Measurements from ENCODE around the gene SUPT20H.
"Not testable (repeated sequence)": the region's sequence is repeated elsewhere in the genome, so short reads cannot be mapped to it uniquely, and the experiment has no call there.

SUPT20H gene

DNA sequence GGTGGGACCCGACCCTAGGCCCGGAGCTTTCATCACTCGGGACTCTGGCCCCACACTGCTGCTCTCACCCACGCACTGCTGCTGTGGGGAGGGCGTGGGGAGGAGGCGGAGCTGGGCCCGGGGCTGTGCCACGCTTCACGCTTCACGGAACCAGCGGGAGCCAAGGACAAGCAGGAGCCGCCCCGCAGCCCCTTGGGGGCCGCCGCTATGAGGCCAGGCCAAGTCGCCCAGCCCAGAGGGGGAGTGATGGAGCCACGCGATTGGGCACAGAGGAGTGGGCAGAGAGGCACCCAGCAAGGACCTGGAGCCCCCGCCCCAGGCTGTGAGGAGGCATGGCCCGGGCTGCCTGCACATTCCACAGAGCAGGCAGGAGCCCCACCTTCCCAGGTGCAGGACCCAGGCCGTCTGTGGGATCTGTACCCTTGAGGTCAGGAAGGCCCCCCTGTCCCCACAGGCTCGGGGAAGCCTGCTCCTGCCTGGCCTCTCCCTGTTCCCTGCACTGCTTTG is 10.2 kb upstream of the SUPT20H start:
- WGBS = 94% methylated on average over 22 of the region's 22 CpGs
- H3K9ac ChIP-seq (ENCODE audit: low read depth, low read length) = no peak overlapping the region

DNA sequence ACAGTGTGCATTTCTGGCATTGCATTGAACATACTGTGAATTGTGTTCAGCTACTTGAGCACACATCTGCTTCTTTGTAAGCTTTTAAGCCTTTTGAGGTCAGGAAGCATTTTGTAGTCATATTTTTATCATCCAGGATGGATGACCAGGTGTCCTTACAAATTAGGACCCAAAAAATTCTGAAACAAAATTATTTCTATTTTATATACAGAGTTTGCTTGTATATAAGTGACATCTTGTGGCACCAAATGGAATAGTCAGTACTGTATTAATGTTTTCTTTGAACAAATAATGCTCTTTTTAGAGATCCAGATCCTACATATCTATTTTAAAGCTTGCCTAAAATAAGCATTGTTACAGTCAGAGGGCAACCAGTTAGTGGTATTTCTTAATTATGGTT is 9.5 kb upstream of the SUPT20H start:
- H3K9me3 ChIP-seq (ENCODE audit: insufficient read depth, low read depth, low read length) = no peaks in the 10 kb centered on the region
- no peak overlapping the region for H3K4me3 ChIP-seq (ENCODE audit: low read length)
- H3K36me3 ChIP-seq (ENCODE audit: insufficient read depth, low read length) = no peaks in the 10 kb centered on the region
- H3K27ac ChIP-seq (ENCODE audit: low read depth, low read length) = no peak overlapping the region
- no peak overlapping the region for H3K9ac ChIP-seq (ENCODE audit: low read depth, low read length)
- H3K4me1 ChIP-seq (ENCODE audit: insufficient read depth, low read length) = peaks cover 13% of the 10 kb centered on the region
- no peaks in the 10 kb centered on the region for H3K27me3 ChIP-seq (ENCODE audit: insufficient read depth, low read length)

More for the DNA sequence above, 10.2 kb upstream of the SUPT20H start:
- Histone ChIP-seq H3K9me3 (ENCODE audit: insufficient read depth, low read depth, low read length) (no peaks in the 10 kb centered on the region), H3K27me3 (ENCODE audit: insufficient read depth, low read length) (no peaks in the 10 kb centered on the region), H3K36me3 (ENCODE audit: insufficient read depth, low read length) (no peaks in the 10 kb centered on the region), H3K4me1 (ENCODE audit: insufficient read depth, low read length) (peaks cover 13% of the 10 kb centered on the region), H3K4me3 (ENCODE audit: low read length) (no peak overlapping the region), H3K27ac (ENCODE audit: low read depth, low read length) (no peak overlapping the region)

DNA sequence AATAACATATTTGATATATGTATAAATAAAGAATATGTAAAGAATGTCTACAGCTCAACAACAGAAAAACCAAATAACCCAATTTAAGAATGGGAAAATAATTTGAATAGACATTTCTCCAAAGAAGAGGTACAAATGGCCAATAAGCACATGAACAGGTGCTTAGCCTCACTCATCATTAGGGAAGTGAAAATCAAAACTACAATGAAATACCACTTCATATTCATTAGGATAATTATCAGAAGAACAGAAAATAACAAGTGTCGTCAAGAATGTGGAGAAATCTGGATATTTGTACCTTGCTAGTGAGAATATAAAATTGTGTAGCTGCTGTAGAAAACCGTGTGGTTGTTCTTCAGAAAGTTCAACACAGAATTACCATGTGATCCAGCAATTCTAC is 8.4 kb upstream of the SUPT20H start:
- no peak overlapping the region for H3K4me3 ChIP-seq (ENCODE audit: low read length)
- H3K9me3 ChIP-seq (ENCODE audit: insufficient read depth, low read depth, low read length) = no peaks in the 10 kb centered on the region
- WGBS = 94% methylated on average over 2 of the region's 2 CpGs
- H3K4me1 ChIP-seq (ENCODE audit: insufficient read depth, low read length) = peaks cover 13% of the 10 kb centered on the region
- H3K27ac ChIP-seq (ENCODE audit: low read depth, low read length) = no peak overlapping the region
- no peaks in the 10 kb centered on the region for H3K36me3 ChIP-seq (ENCODE audit: insufficient read depth, low read length)
- H3K27me3 ChIP-seq (ENCODE audit: insufficient read depth, low read length) = no peaks in the 10 kb centered on the region
- no peak overlapping the region for H3K9ac ChIP-seq (ENCODE audit: low read depth, low read length)

DNA sequence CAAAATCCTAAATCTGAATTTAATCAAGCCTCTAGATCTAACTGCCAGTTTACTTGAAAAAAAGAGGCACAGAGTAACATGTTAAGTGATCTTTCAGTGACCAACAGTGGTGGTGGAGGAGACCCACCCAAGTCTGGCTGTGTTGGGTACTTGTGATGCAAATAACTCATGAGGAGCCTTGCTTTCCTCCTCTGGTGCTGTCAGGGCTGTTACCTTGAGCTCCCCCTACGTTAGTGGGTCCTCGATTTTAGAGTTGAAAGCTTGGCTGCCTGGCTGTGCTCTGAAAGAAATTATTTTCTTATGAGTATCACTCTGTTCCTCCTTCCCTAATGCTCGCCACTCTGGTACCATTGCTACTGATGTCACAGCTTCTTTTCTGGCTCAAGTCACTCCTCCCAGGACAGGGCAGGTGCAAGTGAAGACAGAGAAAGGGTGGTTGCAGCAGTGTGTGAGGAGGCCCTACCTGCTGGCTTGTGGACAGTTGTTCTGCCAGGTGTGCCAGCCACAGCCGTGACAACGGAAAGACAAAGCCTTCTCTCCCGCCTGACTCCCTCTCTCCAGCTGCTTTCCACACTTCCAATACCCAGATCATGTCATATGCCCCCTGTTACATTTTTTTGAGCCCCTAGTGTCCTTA is 6.5 kb upstream of the SUPT20H start:
- Histone ChIP-seq H3K36me3 (ENCODE audit: insufficient read depth, low read length) (no peaks in the 10 kb centered on the region), H3K9me3 (ENCODE audit: insufficient read depth, low read depth, low read length) (no peaks in the 10 kb centered on the region), H3K27ac (ENCODE audit: low read depth, low read length) (no peak overlapping the region), H3K4me1 (ENCODE audit: insufficient read depth, low read length) (peaks cover 13% of the 10 kb centered on the region), H3K27me3 (ENCODE audit: insufficient read depth, low read length) (no peaks in the 10 kb centered on the region), H3K4me3 (ENCODE audit: low read length) (no peak overlapping the region), H3K9ac (ENCODE audit: low read depth, low read length) (no peak overlapping the region)
- 63% methylated on average over 6 of the region's 6 CpGs for WGBS

DNA sequence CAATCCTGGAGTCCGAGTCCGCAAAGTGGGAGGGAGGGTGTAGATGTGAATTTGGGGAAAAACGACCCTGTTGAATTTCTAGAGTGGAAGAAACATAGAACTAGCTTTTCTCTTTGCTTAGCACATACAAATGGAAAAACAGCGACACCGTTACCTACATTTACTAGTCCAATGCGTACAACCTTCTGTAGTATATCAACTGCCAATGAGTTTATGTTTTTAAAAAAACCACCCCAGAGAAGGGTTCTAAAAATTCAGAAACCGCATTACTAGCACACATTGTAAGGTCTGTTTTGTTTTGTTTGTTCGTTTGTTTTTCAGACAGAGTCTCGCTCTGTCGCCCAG is 332 bp upstream of the SUPT20H start:
- Histone ChIP-seq H3K9me3 (ENCODE audit: insufficient read depth, low read depth, low read length) (no peaks in the 10 kb centered on the region), H3K4me3 (ENCODE audit: low read length) (peak overlapping the region; percentile 81), H3K36me3 (ENCODE audit: insufficient read depth, low read length) (peaks cover 6% of the 10 kb centered on the region), H3K9ac (ENCODE audit: low read depth, low read length) (peak overlapping the region; percentile 48; the same call in 1 of the 2 replicates), H3K27me3 (ENCODE audit: insufficient read depth, low read length) (no peaks in the 10 kb centered on the region), H3K4me1 (ENCODE audit: insufficient read depth, low read length) (peaks cover under 1% of the 10 kb centered on the region; the same call in 1 of the 2 replicates), H3K27ac (ENCODE audit: low read depth, low read length) (no peak overlapping the region)
- WGBS = 35% methylated on average over 10 of the region's 10 CpGs

DNA sequence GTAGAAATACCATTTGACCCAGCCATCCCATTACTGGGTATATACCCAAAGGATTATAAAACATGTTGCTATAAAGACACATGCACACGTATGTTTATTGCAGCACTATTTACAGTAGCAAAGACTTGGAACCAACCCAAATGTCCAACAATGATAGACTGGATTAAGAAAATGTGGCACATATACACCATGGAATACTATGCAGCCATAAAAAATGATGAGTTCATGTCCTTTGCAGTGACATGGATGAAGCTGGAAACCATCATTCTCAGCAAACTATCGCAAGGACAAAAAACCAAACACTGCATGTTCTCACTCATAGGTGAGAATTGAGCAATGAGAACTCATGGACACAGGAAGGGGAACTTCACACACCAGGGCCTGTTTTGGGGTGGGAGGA is 3.3 kb downstream of the SUPT20H start:
- WGBS = 100% methylated on average over 1 of the region's 2 CpGs
- not testable (repeated sequence) for H3K4me1 ChIP-seq (ENCODE audit: insufficient read depth, low read length)

DNA sequence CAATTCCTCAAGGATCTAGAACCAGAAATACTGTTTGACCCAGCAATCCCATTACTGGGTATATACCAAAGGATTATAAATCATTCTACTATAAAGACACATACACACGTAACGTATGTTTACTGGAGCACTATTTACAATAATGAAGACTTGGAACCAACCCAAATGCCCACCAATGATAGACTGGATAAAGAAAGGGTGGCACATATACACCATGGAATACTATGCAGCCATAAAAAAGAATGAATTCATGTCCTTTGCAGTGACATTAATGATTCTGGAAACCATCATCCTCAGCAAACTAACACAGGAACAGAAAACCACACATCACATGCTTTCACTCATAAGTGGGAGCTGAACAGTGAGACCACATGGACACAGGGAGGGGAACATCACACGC is 6.4 kb downstream of the SUPT20H start:
- not testable (repeated sequence) for H3K9me3 ChIP-seq (ENCODE audit: insufficient read depth, low read depth, low read length); H3K27me3 ChIP-seq (ENCODE audit: insufficient read depth, low read length); H3K4me1 ChIP-seq (ENCODE audit: insufficient read depth, low read length); H3K9ac ChIP-seq (ENCODE audit: low read depth, low read length); H3K27ac ChIP-seq (ENCODE audit: low read depth, low read length); H3K4me3 ChIP-seq (ENCODE audit: low read length)
- WGBS = 100% methylated on average over 3 of the region's 3 CpGs
- H3K36me3 ChIP-seq (ENCODE audit: insufficient read depth, low read length) = peaks cover 29% of the 10 kb centered on the region

More for the DNA sequence above, 3.3 kb downstream of the SUPT20H start:
- not testable (repeated sequence) for H3K9ac ChIP-seq (ENCODE audit: low read depth, low read length); H3K4me3 ChIP-seq (ENCODE audit: low read length); H3K27me3 ChIP-seq (ENCODE audit: insufficient read depth, low read length); H3K36me3 ChIP-seq (ENCODE audit: insufficient read depth, low read length); H3K27ac ChIP-seq (ENCODE audit: low read depth, low read length); H3K9me3 ChIP-seq (ENCODE audit: insufficient read depth, low read depth, low read length)

DNA sequence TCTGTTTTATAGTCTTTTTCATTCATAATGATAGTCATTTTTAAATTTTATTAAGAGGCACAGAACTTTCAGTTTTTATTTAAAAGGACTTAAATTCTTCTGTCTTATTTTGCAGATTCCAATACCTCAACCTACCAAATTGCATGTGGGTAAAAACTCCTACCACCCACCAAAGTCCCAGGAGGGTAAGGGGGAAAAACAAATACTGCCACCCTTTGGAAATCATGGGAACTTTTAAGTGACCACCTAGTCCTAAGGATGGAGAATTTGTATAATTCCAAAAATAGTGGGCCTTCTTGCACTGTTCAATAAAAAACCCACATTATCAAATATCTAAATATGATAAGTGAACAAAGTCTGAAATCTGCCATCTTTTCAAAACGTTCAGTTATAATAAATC is 9.7 kb downstream of the SUPT20H start:
- WGBS = 100% methylated on average over 1 of the region's 1 CpG

DNA sequence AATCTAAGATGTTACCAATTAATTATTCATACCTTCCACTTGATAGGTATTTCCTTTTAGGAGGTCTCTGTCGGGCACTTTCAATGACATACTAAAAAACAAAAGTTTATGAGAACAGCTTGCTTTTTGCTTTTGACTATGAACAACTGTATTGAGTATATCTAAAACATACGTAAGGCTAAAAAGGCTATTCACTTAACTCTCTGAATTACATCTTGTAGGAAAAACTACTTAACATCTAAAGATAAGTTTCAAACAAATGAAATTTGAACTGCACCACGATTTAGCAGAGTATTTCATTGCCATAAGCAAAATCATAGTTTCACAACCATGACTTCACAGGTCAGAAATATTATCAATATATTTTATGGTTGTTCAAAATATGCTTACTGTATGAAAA is 11.6 kb downstream of the SUPT20H start:
- no peaks in the 10 kb centered on the region for H3K4me1 ChIP-seq (ENCODE audit: insufficient read depth, low read length)
- H3K36me3 ChIP-seq (ENCODE audit: insufficient read depth, low read length) = peaks cover 76% of the 10 kb centered on the region
- H3K27me3 ChIP-seq (ENCODE audit: insufficient read depth, low read length) = no peaks in the 10 kb centered on the region
- H3K9ac ChIP-seq (ENCODE audit: low read depth, low read length) = no peak overlapping the region
- no peaks in the 10 kb centered on the region for H3K9me3 ChIP-seq (ENCODE audit: insufficient read depth, low read depth, low read length)
- WGBS = 95% methylated on average over 3 of the region's 3 CpGs
- no peak overlapping the region for H3K4me3 ChIP-seq (ENCODE audit: low read length)
- no peak overlapping the region for H3K27ac ChIP-seq (ENCODE audit: low read depth, low read length)

More for the DNA sequence above, 9.7 kb downstream of the SUPT20H start:
- Histone ChIP-seq H3K4me1 (ENCODE audit: insufficient read depth, low read length) (no peaks in the 10 kb centered on the region), H3K9me3 (ENCODE audit: insufficient read depth, low read depth, low read length) (no peaks in the 10 kb centered on the region), H3K27me3 (ENCODE audit: insufficient read depth, low read length) (no peaks in the 10 kb centered on the region), H3K36me3 (ENCODE audit: insufficient read depth, low read length) (peaks cover 56% of the 10 kb centered on the region), H3K4me3 (ENCODE audit: low read length) (no peak overlapping the region), H3K9ac (ENCODE audit: low read depth, low read length) (no peak overlapping the region), H3K27ac (ENCODE audit: low read depth, low read length) (no peak overlapping the region)

DNA sequence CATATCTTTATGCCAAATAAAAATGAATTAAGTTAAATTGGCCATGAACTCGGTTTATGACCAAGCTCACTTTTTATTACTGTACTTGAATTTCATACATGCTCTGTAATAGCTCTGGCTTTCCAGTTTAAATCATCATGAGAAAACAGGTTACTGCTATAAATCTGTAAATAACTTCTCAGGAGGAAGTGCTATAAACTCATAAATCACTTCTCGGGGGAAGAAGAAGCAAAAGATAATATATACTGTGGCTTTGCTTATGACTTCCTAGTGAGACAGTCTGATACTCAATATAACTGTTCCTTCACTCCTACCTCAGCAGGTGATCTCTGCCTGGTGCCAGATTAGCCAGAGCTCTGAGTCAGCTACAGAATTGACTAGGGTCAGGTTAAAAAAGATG is 12.5 kb downstream of the SUPT20H start:
- Histone ChIP-seq H3K9ac (ENCODE audit: low read depth, low read length) (no peak overlapping the region), H3K4me1 (ENCODE audit: insufficient read depth, low read length) (no peaks in the 10 kb centered on the region), H3K9me3 (ENCODE audit: insufficient read depth, low read depth, low read length) (no peaks in the 10 kb centered on the region), H3K27ac (ENCODE audit: low read depth, low read length) (no peak overlapping the region), H3K36me3 (ENCODE audit: insufficient read depth, low read length) (peaks cover 84% of the 10 kb centered on the region), H3K4me3 (ENCODE audit: low read length) (no peak overlapping the region), H3K27me3 (ENCODE audit: insufficient read depth, low read length) (no peaks in the 10 kb centered on the region)
- WGBS = 91% methylated on average over 1 of the region's 2 CpGs

DNA sequence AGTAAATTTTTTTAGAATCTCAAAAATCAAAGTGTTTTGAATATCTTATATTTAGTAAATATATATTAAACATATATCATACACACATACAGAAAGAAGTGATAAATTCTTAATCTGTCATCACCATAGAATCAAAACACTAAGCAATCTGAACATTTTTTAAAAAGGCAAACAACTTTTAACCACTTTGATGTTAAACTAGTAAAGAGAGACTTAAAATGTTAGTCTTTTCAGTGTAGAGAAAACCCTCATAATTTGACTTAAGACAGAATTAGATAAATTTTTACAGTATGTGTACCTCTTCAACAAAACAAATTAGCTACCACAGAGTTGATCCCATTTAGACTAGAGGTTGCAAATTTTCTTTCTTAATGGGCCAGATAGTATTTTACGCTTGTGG is 13.4 kb downstream of the SUPT20H start:
- no peak overlapping the region for H3K4me3 ChIP-seq (ENCODE audit: low read length)
- 95% methylated on average over 1 of the region's 1 CpG for WGBS
- H3K27me3 ChIP-seq (ENCODE audit: insufficient read depth, low read length) = no peaks in the 10 kb centered on the region
- H3K9ac ChIP-seq (ENCODE audit: low read depth, low read length) = no peak overlapping the region
- H3K4me1 ChIP-seq (ENCODE audit: insufficient read depth, low read length) = no peaks in the 10 kb centered on the region
- no peaks in the 10 kb centered on the region for H3K9me3 ChIP-seq (ENCODE audit: insufficient read depth, low read depth, low read length)
- H3K27ac ChIP-seq (ENCODE audit: low read depth, low read length) = no peak overlapping the region
- peaks cover 87% of the 10 kb centered on the region for H3K36me3 ChIP-seq (ENCODE audit: insufficient read depth, low read length)

DNA sequence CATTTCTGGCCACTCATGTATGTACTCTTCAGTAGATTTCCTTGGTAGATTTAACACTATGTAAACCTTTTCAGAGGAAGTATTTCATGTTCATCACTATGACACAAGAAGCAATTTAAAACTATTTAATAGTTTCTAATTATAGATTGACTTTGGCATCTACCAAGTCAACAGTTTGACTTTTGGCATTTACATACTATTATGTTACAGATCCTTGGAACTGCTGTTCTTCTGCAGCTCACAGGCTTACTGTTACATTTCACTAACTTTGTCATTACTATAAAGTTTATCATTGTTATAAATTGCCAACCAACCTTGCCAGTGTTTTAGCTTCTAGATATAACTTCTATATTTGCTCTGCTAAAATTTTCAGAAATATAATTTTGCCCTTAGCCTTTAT is 18.7 kb downstream of the SUPT20H start:
- Histone ChIP-seq H3K4me1 (ENCODE audit: insufficient read depth, low read length) (no peaks in the 10 kb centered on the region), H3K9ac (ENCODE audit: low read depth, low read length) (no peak overlapping the region), H3K27ac (ENCODE audit: low read depth, low read length) (no peak overlapping the region), H3K36me3 (ENCODE audit: insufficient read depth, low read length) (peaks cover 99% of the 10 kb centered on the region), H3K27me3 (ENCODE audit: insufficient read depth, low read length) (no peaks in the 10 kb centered on the region), H3K9me3 (ENCODE audit: insufficient read depth, low read depth, low read length) (no peaks in the 10 kb centered on the region), H3K4me3 (ENCODE audit: low read length) (no peak overlapping the region)
